Stomach smooth muscle (tissue), 2 donors: ENCODE measurements around the gene CSN3.

ENCODE experiments used
- H3K27ac ChIP-seq: one replicate; pipeline ENCODE4 v1.7.0; 2013; ENCODE audit warnings: mild to moderate bottlenecking, low read length, inconsistent platforms
- H3K27me3 ChIP-seq, 2 donors: one replicate each; pipeline ENCODE4 v1.7.0; 2013; ENCODE audit warnings: low read length in 2 of 2; ENCODE audit not compliant: insufficient read depth in 2 of 2, control insufficient read depth in 1 of 2
- H3K36me3 ChIP-seq, 2 donors: one replicate each; pipeline ENCODE4 v1.7.0; 2013; ENCODE audit warnings: low read length in 2 of 2; ENCODE audit not compliant: control insufficient read depth in 2 of 2, insufficient read depth in 2 of 2
- H3K4me1 ChIP-seq: one replicate; pipeline ENCODE4 v1.7.0; 2013; ENCODE audit warnings: low read length; ENCODE audit not compliant: control insufficient read depth, insufficient read depth
- H3K4me3 ChIP-seq, 2 donors: one replicate each; pipeline ENCODE4 v1.7.0; 2013; ENCODE audit warnings: low read length in 2 of 2
- H3K9ac ChIP-seq, 2 donors: one replicate each; pipeline ENCODE4 v1.7.0; 2013; ENCODE audit warnings: low read length in 2 of 2, mild to moderate bottlenecking in 1 of 2
- H3K9me3 ChIP-seq, 2 donors: one replicate each; pipeline ENCODE4 v1.7.0; 2013; ENCODE audit warnings: low read length in 2 of 2; ENCODE audit not compliant: control insufficient read depth in 2 of 2
- donor health status: healthy.
- donor health status: Pancreatic carcinoma.

Gene CSN3

GRCh38 chr4:70297576-70297975, 55.2 kb downstream of the CSN3 start:
- no peaks in the 10 kb centered on the region for H3K4me1 ChIP-seq
- H3K27ac ChIP-seq, result no peak overlapping the region
- peaks cover 0 to 8% of the 10 kb centered on the region in 2 donors for H3K9me3 ChIP-seq
- no peak overlapping the region for H3K9ac ChIP-seq
- H3K27me3 ChIP-seq, result no peaks in the 10 kb centered on the region
- no peak overlapping the region for H3K4me3 ChIP-seq
- no peaks in the 10 kb centered on the region for H3K36me3 ChIP-seq

GRCh38 chr4:70298051-70298450, 55.7 kb downstream of the CSN3 start:
- peaks cover 0 to 8% of the 10 kb centered on the region in 2 donors for H3K9me3 ChIP-seq
- no peaks in the 10 kb centered on the region for H3K4me1 ChIP-seq
- no peaks in the 10 kb centered on the region for H3K27me3 ChIP-seq
- no peak overlapping the region for H3K9ac ChIP-seq
- no peak overlapping the region for H3K27ac ChIP-seq
- no peak overlapping the region for H3K4me3 ChIP-seq
- H3K36me3 ChIP-seq, result no peaks in the 10 kb centered on the region

GRCh38 chr4:70299643-70300042, 57.2 kb downstream of the CSN3 start:
- Histone ChIP-seq H3K4me1 (no peaks in the 10 kb centered on the region), H3K9me3 (peaks cover 0 to 8% of the 10 kb centered on the region in 2 donors), H3K9ac (no peak overlapping the region), H3K27me3 (no peaks in the 10 kb centered on the region), H3K4me3 (no peak overlapping the region), H3K27ac (no peak overlapping the region), H3K36me3 (no peaks in the 10 kb centered on the region)

GRCh38 chr4:70300215-70300614, 57.8 kb downstream of the CSN3 start:
- Histone ChIP-seq H3K36me3 (no peaks in the 10 kb centered on the region), H3K9me3 (peaks cover 0 to 8% of the 10 kb centered on the region in 2 donors), H3K4me1 (no peaks in the 10 kb centered on the region), H3K27me3 (no peaks in the 10 kb centered on the region), H3K27ac (no peak overlapping the region), H3K4me3 (no peak overlapping the region), H3K9ac (no peak overlapping the region)
